SJCRH30 (cell line): ENCODE results near the gene STX18. TPM values are rescaled to one million over a fixed set of nuclear protein-coding genes. Genes with fewer than 3 reads are reported as not detected.
"Not testable (repeated sequence)": the region's sequence is repeated elsewhere in the genome, so short reads cannot be mapped to it uniquely, and the experiment has no call there.

Experiments
- DNase-seq, 2 experiments: peaks; one replicate each; pipeline ENCODE4 v3.0.0-alpha.2; 2015 to 2020
- H3K27ac ChIP-seq: fragments of 250-450 bp; sonication (Bioruptor Pico); 2 replicates; pipeline ENCODE4 v1.5.1; 2020; ENCODE audit warnings: mild to moderate bottlenecking, moderate library complexity
- H3K27me3 ChIP-seq: fragments of 250-450 bp; sonication (Bioruptor Pico); 2 replicates; pipeline ENCODE4 v1.5.1; 2020; ENCODE audit warnings: mild to moderate bottlenecking, moderate library complexity
- H3K36me3 ChIP-seq: fragments of 250-450 bp; sonication (Bioruptor Pico); 2 replicates; pipeline ENCODE4 v1.5.1; 2020; ENCODE audit warnings: mild to moderate bottlenecking, moderate library complexity
- H3K4me1 ChIP-seq: fragments of 250-450 bp; sonication (Bioruptor Pico); 2 replicates; pipeline ENCODE4 v1.5.1; 2020; ENCODE audit warnings: mild to moderate bottlenecking, moderate library complexity
- H3K4me3 ChIP-seq: fragments of 250-450 bp; sonication (Bioruptor Pico); 2 replicates; pipeline ENCODE4 v1.5.1; 2020; ENCODE audit warnings: mild to moderate bottlenecking, moderate library complexity
- H3K9me3 ChIP-seq: fragments of 250-450 bp; sonication (Bioruptor Pico); replicated peaks from 2 replicates; pipeline ENCODE4 v1.5.1; 2020; ENCODE audit warnings: mild to moderate bottlenecking, moderate library complexity
- total RNA-seq: library from RNA; depleted of rRNA; stranded (reverse); fragments of >200 nt; shearing (Covaris generic); gene quantifications from 2 replicates; pipeline ENCODE4 v1.2.3, GENCODE V29; 2014; rRNA removed

STX18 gene
- total RNA-seq, result 27.5 and 29.3 TPM in 2 replicates

GRCh38 chr4:4541661-4542570 is at the start of gene STX18:
TSS of gene STX18 (minus strand) at chr4:4542048. CDS start at chr4:4541964, 84 bp downstream.
- Histone ChIP-seq H3K9me3 (no peaks in the 10 kb centered on the region), H3K4me1 (peaks cover 8% of the 10 kb centered on the region; the same call in 1 of the 2 replicates), H3K27ac (peak within 1 kb of the TSS; percentile 64), H3K36me3 (no peaks in the 10 kb centered on the region), H3K27me3 (no peaks in the 10 kb centered on the region), H3K4me3 (peak within 1 kb of the TSS; percentile 93)
- peak; percentile 85 to 88 for DNase-seq

GRCh38 chr4:4591071-4591470 is 49.2 kb upstream of the STX18 start:
- Histone ChIP-seq H3K4me1 (no peaks in the 10 kb centered on the region), H3K27ac (no peak overlapping the region), H3K27me3 (no peaks in the 10 kb centered on the region), H3K36me3 (no peaks in the 10 kb centered on the region), H3K4me3 (no peak overlapping the region), H3K9me3 (peaks cover 14% of the 10 kb centered on the region)
- DNase-seq, result no peak

DNA sequence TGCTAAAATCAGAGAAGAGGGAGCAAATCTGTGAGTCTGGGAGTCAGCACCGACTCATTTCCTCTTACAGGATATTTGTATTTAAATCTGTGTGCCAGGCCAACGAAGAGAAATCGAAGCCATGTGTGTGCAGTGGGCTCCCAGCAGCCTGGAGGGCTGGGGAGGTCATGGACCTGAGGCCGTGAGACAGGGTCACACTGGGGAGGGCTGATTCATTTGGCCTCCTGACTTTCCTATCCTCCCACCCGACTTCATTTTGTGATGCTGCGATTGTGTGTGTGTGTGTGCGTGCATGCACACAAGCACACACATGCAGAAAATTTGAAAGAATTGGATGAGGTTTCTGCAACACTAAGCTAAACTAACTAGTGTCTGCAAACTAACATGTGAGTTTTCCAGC is 48.7 kb upstream of the STX18 start:
- Histone ChIP-seq H3K27ac (no peak overlapping the region), H3K4me3 (no peak overlapping the region), H3K9me3 (peaks cover 14% of the 10 kb centered on the region), H3K27me3 (no peaks in the 10 kb centered on the region), H3K36me3 (no peaks in the 10 kb centered on the region), H3K4me1 (no peaks in the 10 kb centered on the region)
- no peak for DNase-seq

- no peaks in the 10 kb centered on the region for H3K36me3 ChIP-seq
- H3K27me3 ChIP-seq, result no peaks in the 10 kb centered on the region
- no peak overlapping the region for H3K4me3 ChIP-seq
- no peaks in the 10 kb centered on the region for H3K4me1 ChIP-seq
- H3K27ac ChIP-seq, result no peak overlapping the region
- H3K9me3 ChIP-seq, result peaks cover 6% of the 10 kb centered on the region; the same call in 1 of the 2 replicates
- no peak for DNase-seq
Measured at GRCh38 chr4:4585012-4585670, 43.3 kb upstream of the STX18 start.

DNA sequence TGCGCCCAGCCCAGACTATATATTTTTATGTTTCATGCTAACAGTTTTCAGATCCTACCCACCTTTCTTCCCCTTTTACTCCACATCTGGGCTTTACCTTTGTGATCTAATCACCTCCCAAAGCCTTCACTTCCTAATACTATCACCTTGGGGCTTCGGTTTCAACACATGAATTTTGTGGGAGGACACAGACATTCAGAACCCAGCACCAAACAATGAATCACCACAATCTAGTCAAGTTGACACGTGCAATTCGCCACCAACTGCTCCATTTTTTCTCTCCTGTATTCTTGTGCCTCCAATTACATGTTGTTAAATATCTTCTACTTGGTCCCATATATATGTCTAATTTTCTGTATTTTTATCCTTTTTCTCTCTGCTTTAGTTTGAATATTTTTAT is 41.8 kb upstream of the STX18 start:
- Histone ChIP-seq H3K4me3 (no peak overlapping the region), H3K36me3 (no peaks in the 10 kb centered on the region), H3K27ac (no peak overlapping the region), H3K9me3 (peaks cover 6% of the 10 kb centered on the region; the same call in 1 of the 2 replicates), H3K4me1 (peaks cover 7% of the 10 kb centered on the region), H3K27me3 (no peaks in the 10 kb centered on the region)
- DNase-seq, result no peak

- DNase-seq, result no peak
- peaks cover 13% of the 10 kb centered on the region for H3K4me1 ChIP-seq
- H3K4me3 ChIP-seq, result no peak overlapping the region
- H3K9me3 ChIP-seq, result peaks cover 3% of the 10 kb centered on the region; the same call in 1 of the 2 replicates
- no peaks in the 10 kb centered on the region for H3K27me3 ChIP-seq
- no peak overlapping the region for H3K27ac ChIP-seq
- H3K36me3 ChIP-seq, result no peaks in the 10 kb centered on the region
Measured at GRCh38 chr4:4582653-4583052, 40.8 kb upstream of the STX18 start.

GRCh38 chr4:4580494-4580893 is 38.6 kb upstream of the STX18 start:
- Histone ChIP-seq H3K36me3 (no peaks in the 10 kb centered on the region), H3K9me3 (no peaks in the 10 kb centered on the region), H3K4me3 (no peak overlapping the region), H3K4me1 (peaks cover 13% of the 10 kb centered on the region), H3K27ac (no peak overlapping the region), H3K27me3 (no peaks in the 10 kb centered on the region)
- DNase-seq, result no peak

DNA sequence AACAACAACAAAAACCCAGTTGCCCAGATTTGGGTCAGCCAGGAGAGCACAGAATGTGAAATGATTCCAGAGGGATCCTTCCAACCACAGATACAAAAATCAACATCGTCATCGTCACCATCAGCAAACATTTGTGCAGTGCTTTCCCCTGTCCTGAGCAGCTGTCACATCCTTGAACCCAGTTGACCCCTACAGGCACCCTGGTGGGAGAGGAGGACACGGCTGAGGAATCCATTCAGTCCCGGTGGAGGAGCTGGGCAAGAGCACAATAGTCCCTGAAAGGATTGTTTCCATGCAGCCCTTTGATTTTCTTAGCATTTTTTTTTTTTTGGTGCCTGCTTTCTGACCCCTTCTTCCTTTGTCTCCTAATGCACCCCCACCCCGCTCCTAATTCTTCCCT is 37.1 kb upstream of the STX18 start:
- H3K27ac ChIP-seq, result peak overlapping the region; percentile 27
- peaks cover 13% of the 10 kb centered on the region for H3K4me1 ChIP-seq
- H3K4me3 ChIP-seq, result no peak overlapping the region
- H3K9me3 ChIP-seq, result no peaks in the 10 kb centered on the region
- DNase-seq, result peak; percentile 69 to 70
- H3K36me3 ChIP-seq, result no peaks in the 10 kb centered on the region
- no peaks in the 10 kb centered on the region for H3K27me3 ChIP-seq

GRCh38 chr4:4577359-4577875 is 35.6 kb upstream of the STX18 start:
- Histone ChIP-seq H3K27me3 (no peaks in the 10 kb centered on the region), H3K36me3 (no peaks in the 10 kb centered on the region), H3K9me3 (no peaks in the 10 kb centered on the region), H3K4me3 (no peak overlapping the region), H3K27ac (no peak overlapping the region), H3K4me1 (peaks cover 19% of the 10 kb centered on the region)
- no peak for DNase-seq

- no peak for DNase-seq
- Histone ChIP-seq H3K27me3 (no peaks in the 10 kb centered on the region), H3K9me3 (no peaks in the 10 kb centered on the region), H3K4me1 (peaks cover 19% of the 10 kb centered on the region), H3K4me3 (no peak overlapping the region), H3K27ac (no peak overlapping the region), H3K36me3 (no peaks in the 10 kb centered on the region)
Measured at GRCh38 chr4:4575284-4576211, 33.7 kb upstream of the STX18 start.

GRCh38 chr4:4574792-4575191 is 32.9 kb upstream of the STX18 start:
- no peaks in the 10 kb centered on the region for H3K9me3 ChIP-seq
- no peak for DNase-seq

DNA sequence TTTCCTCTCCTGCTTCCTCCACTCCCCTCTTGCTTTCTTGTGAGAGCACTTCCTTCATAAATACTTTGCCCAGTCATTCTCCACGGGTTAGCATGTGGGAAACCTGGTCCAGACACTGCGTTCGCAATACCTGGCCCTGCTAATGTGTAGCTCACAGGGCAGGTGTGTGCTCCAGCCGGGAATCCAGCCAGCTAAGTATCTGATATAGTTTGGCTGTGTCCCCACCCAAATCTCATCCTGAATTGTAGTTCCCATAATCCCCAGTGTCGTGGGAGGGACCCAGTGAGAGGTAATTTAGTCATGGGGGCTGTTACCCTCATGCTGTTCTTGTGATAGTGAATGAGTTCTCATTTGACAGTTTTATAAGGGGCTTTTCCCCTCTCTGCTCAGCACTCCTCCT is 32.2 kb upstream of the STX18 start:
- Histone ChIP-seq H3K4me1 (peaks cover 13% of the 10 kb centered on the region), H3K27me3 (no peaks in the 10 kb centered on the region), H3K36me3 (no peaks in the 10 kb centered on the region), H3K4me3 (no peak overlapping the region), H3K9me3 (no peaks in the 10 kb centered on the region), H3K27ac (no peak overlapping the region)
- no peak for DNase-seq

More at GRCh38 chr4:4574792-4575191, 32.9 kb upstream of the STX18 start:
- Histone ChIP-seq H3K27ac (no peak overlapping the region), H3K27me3 (no peaks in the 10 kb centered on the region), H3K36me3 (no peaks in the 10 kb centered on the region), H3K4me3 (no peak overlapping the region), H3K4me1 (peaks cover 19% of the 10 kb centered on the region)

GRCh38 chr4:4572821-4573220 is 31.0 kb upstream of the STX18 start:
- H3K36me3 ChIP-seq, result no peaks in the 10 kb centered on the region
- no peak overlapping the region for H3K4me3 ChIP-seq
- H3K9me3 ChIP-seq, result no peaks in the 10 kb centered on the region
- DNase-seq, result peak; percentile 13 to 54
- no peak overlapping the region for H3K27ac ChIP-seq
- no peaks in the 10 kb centered on the region for H3K27me3 ChIP-seq
- H3K4me1 ChIP-seq, result peaks cover 6% of the 10 kb centered on the region

- H3K4me1 ChIP-seq, H3K27me3 ChIP-seq, H3K27ac ChIP-seq, DNase-seq, H3K9me3 ChIP-seq, H3K4me3 ChIP-seq, H3K36me3 ChIP-seq: not testable (repeated sequence)
Measured at GRCh38 chr4:4569861-4570260, 28.0 kb upstream of the STX18 start.
